HG02840 (cell line): ENCODE data around the gene FHOD1.

Source experiments
- ATAC-seq: cut with Tn5 transposase; IDR thresholded peaks from one replicate; pipeline ENCODE4 v1.9.1; 2021; ENCODE audit warnings: mild to moderate bottlenecking, moderate library complexity, moderate number of reproducible peaks; ENCODE audit not compliant: unreplicated experiment, low FRiP score

The FHOD1 gene

GRCh38 chr16:67277999-67278772, 30.9 kb upstream of the FHOD1 start:
- ATAC-seq, result no peak

GRCh38 chr16:67277294-67277998, 30.2 kb upstream of the FHOD1 start:
- no peak for ATAC-seq

GRCh38 chr16:67275321-67275720, 28.0 kb upstream of the FHOD1 start:
- ATAC-seq, result no peak

GRCh38 chr16:67271446-67271845, 24.2 kb upstream of the FHOD1 start:
- no peak for ATAC-seq

GRCh38 chr16:67270931-67271338, 23.7 kb upstream of the FHOD1 start:
- ATAC-seq, result no peak

GRCh38 chr16:67269766-67270165, 22.5 kb upstream of the FHOD1 start:
- no peak for ATAC-seq

- ATAC-seq, result no peak
Measured at GRCh38 chr16:67268136-67268579, 20.9 kb upstream of the FHOD1 start.

GRCh38 chr16:67265834-67266233, 18.6 kb upstream of the FHOD1 start:
- no peak for ATAC-seq

GRCh38 chr16:67264866-67265265, 17.6 kb upstream of the FHOD1 start:
- ATAC-seq, result no peak

- ATAC-seq, result no peak
Measured at GRCh38 chr16:67264277-67264676, 17.0 kb upstream of the FHOD1 start.

- ATAC-seq, result no peak
Measured at GRCh38 chr16:67263201-67263600, 15.9 kb upstream of the FHOD1 start.

- no peak for ATAC-seq
Measured at GRCh38 chr16:67260426-67261063, 13.3 kb upstream of the FHOD1 start.

- ATAC-seq, result no peak
Measured at GRCh38 chr16:67259705-67260104, 12.4 kb upstream of the FHOD1 start.

GRCh38 chr16:67258161-67258835, 11.0 kb upstream of the FHOD1 start:
- no peak for ATAC-seq

GRCh38 chr16:67257486-67258160, 10.3 kb upstream of the FHOD1 start:
- ATAC-seq, result no peak

- ATAC-seq, result no peak
Measured at GRCh38 chr16:67256701-67257230, 9.5 kb upstream of the FHOD1 start.

GRCh38 chr16:67255553-67256221, 8.4 kb upstream of the FHOD1 start:
- ATAC-seq, result no peak

GRCh38 chr16:67254801-67255552, 7.7 kb upstream of the FHOD1 start:
- ATAC-seq, result no peak
